Muscle of leg (tissue), 11 donors: ENCODE data around the gene CERS6. TPM values are rescaled to one million over a fixed set of nuclear protein-coding genes. Genes with fewer than 3 reads are reported as not detected.
A peak's percentile ranks its signal among the peaks of the same experiment; 100 is the strongest.
"Not testable (repeated sequence)": the region's sequence is repeated elsewhere in the genome, so short reads cannot be mapped to it uniquely, and the experiment has no call there.

Source experiments
- DNase-seq: peaks from one replicate; pipeline ENCODE4 v3.0.0; 2013
- H3K27ac ChIP-seq: one replicate; pipeline ENCODE4 v1.5.1; 2013; ENCODE audit warnings: mild to moderate bottlenecking, low read length, control low read depth
- H3K27me3 ChIP-seq: one replicate; pipeline ENCODE4 v1.6.1; 2013; ENCODE audit warnings: low read length; ENCODE audit not compliant: control insufficient read depth, insufficient read depth
- H3K36me3 ChIP-seq: one replicate; pipeline ENCODE4 v1.6.1; 2013; ENCODE audit warnings: low read length; ENCODE audit not compliant: control insufficient read depth, insufficient read depth
- H3K4me1 ChIP-seq: one replicate; pipeline ENCODE4 v1.6.1; 2013; ENCODE audit warnings: low read length; ENCODE audit not compliant: control insufficient read depth, insufficient read depth
- H3K4me3 ChIP-seq: one replicate; pipeline ENCODE4 v1.5.1; 2013; ENCODE audit warnings: low read length, control low read depth
- H3K9me3 ChIP-seq: replicated peaks from 2 replicates; pipeline ENCODE4 v1.6.1; 2013; ENCODE audit warnings: low read depth, low read length; ENCODE audit not compliant: control insufficient read depth
- WGBS: methylation state at CpG from one replicate; pipeline ENCODE4 v1.1.5; 2013; ENCODE audit warnings: missing lambda C conversion rate; ENCODE audit not compliant: insufficient coverage; 5-methylcytosine and 5-hydroxymethylcytosine counted together
- polyA plus RNA-seq, 8 donors: library from polyadenylated mRNA; unstranded; fragments of 120-200 nt; gene quantifications; one replicate each; pipeline versions ENCODE4 v1.2.1 to v1.2.3, GENCODE V29; 2013; ENCODE audit warnings: inconsistent platforms in 1 of 8, low replicate concordance in 1 of 8; ENCODE audit not compliant: insufficient read length in 8 of 8, insufficient read depth in 1 of 8
- total RNA-seq: library from RNA; stranded (reverse); fragments of 120-200 nt; gene quantifications from one replicate; pipeline ENCODE4 v1.2.4, GENCODE V29; 2013

CERS6 gene
- total and polyA plus RNA-seq, 9 donors, result 21.2 to 54.4 (median 39.0) TPM

DNA sequence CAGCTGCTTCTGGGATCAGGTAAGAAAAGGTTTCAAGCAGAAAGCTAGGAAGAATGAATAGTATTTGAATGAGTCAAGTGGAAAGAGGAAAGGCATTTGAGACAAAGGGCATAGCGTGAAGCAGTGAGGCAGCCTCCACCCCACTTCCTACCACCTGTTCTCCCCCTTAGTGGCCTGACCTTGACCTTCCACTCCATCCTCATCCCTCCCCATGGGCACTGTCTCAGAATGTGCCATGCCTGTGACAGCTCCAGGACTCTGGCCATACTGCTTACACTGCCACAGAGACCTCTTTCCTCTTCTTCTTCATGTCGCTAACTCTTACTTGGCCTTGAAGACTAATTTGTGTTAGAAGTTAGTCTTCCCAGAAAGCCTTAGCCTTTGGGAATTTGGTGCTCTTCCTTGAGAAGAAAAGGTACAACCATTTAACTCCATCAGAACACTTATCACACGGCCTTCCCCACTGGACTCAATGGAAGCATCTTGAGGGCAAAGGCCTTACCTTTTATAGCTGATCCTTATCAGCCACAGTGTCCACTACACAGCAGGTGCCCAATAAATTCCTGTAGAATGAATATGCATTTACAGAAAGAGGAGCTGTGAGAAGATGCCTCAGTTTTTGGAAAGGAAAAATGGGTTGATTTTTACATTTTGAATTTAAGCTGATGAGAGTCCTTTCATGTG is 331.2 kb downstream of the CERS6 start:
- Histone ChIP-seq H3K27ac (no peak overlapping the region), H3K4me1 (no peaks in the 10 kb centered on the region), H3K9me3 (no peaks in the 10 kb centered on the region), H3K36me3 (no peaks in the 10 kb centered on the region), H3K27me3 (no peaks in the 10 kb centered on the region), H3K4me3 (no peak overlapping the region)
- 100% methylated on average over 1 of the region's 3 CpGs for WGBS
- DNase-seq, result no peak

DNA sequence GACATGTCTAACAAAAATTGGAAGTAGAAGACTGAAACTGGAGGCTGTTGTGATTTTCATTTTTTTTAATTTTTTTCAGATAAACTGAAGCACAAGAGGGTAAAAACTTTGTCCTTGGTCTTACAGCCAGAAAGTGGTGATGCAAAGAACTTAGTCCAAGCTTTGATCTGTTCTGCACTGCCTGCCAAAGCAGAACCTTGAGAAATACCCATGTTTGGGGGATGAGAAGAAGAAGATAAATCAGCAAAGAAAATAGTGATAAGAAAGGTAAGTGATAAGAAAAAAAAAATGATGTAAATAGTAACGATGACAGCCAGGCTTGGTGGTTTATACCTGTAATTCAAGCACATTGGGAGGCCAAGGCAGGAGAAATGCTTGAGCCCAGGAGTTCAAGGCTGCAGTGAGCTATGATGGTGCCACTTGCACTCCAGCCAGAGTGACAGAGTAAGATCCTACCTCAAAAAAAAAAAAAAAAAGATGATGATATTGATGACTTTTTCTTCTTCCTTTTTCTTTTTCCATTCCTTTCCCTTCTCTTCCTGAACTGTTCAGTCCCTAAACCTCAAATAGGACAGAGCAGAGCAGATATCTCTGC is 331.8 kb downstream of the CERS6 start:
- H3K27ac ChIP-seq, result no peak overlapping the region
- WGBS, result 89% methylated on average over 1 of the region's 1 CpG
- H3K27me3 ChIP-seq, result no peaks in the 10 kb centered on the region

DNA sequence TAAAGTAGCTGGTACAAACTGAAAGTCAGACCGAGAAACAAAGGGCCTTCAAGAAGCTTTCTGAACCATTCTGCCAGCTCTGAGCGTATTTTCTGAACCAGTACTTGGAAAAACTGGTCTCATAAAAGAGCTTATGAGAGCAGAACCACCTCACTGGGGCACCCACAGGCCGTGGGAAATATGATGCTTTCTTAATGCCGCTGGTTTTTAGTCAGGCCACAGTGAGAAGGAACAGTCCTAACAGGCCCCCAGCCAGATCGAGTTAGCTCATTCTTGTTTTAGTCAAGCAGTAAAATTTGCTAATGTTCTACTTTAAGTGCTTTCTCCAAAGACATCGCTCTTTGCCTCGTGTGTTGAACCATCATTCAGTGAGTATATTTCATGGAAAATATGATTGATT is 333.7 kb downstream of the CERS6 start:
- H3K36me3 ChIP-seq, result no peaks in the 10 kb centered on the region
- DNase-seq, result no peak
- H3K4me1 ChIP-seq, result no peaks in the 10 kb centered on the region
- H3K27ac ChIP-seq, result no peak overlapping the region
- no peaks in the 10 kb centered on the region for H3K9me3 ChIP-seq
- WGBS, result 72% methylated on average over 4 of the region's 7 CpGs
- no peaks in the 10 kb centered on the region for H3K27me3 ChIP-seq
- H3K4me3 ChIP-seq, result no peak overlapping the region

More for the DNA sequence above, 331.8 kb downstream of the CERS6 start:
- Histone ChIP-seq H3K4me1 (no peaks in the 10 kb centered on the region), H3K4me3 (no peak overlapping the region), H3K36me3 (no peaks in the 10 kb centered on the region), H3K9me3 (no peaks in the 10 kb centered on the region)
- no peak for DNase-seq

DNA sequence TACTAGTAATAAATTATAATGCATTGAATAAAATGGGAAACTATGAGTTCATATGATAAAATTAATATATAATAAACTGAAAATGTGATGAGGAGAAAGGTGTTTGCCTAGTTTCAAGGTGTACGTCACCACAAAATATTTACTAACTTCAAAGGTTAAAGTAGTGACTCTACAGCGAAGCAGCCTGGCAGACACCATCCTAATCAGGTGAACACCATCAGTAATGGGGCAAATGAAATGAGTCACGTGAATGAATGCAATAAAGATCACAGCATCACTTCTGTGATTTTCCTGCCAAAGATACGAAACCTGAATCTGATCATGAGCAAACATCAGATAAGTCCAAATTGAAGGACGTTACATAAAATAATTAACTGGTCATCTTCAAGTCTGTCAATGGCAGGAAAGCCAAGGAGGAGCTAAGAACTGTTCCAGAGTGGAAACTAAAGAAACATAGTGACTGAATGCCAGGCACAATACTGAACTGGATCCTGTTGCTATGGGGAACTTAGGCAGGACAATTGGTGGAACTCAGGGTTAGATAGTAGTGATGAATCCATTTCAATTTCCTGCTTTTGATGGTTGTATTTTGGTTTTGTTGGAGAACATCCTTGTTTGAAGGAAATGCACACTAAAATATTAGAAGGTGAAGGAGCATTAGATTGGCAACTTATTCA is 334.3 kb downstream of the CERS6 start:
- Histone ChIP-seq H3K36me3 (no peaks in the 10 kb centered on the region), H3K4me3 (no peak overlapping the region), H3K27ac (no peak overlapping the region), H3K9me3 (no peaks in the 10 kb centered on the region), H3K27me3 (no peaks in the 10 kb centered on the region), H3K4me1 (no peaks in the 10 kb centered on the region)
- no peak for DNase-seq
- 84% methylated on average over 4 of the region's 5 CpGs for WGBS

DNA sequence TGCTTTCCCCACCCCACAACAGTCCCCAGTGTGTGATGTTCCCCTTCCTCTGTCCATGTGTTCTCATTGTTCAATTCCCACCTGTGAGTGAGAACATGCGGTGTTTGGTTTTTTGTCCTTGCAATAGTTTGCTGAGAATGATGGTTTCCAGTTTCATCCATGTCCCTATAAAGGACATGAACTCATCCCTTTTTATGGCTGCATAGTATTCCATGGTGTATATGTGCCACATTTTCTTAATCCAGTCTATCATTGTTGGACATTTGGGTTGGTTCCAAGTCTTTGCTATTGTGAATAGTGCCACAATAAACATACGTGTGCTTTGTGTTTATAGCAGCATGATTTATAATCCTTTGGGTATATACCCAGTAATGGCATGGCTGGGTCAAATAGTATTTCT is 335.1 kb downstream of the CERS6 start:
- not testable (repeated sequence) for H3K27me3 ChIP-seq, DNase-seq, H3K27ac ChIP-seq, H3K9me3 ChIP-seq, H3K4me3 ChIP-seq, H3K36me3 ChIP-seq, H3K4me1 ChIP-seq
- no CpG with 5 or more reads among the region's 2 CpGs for WGBS

DNA sequence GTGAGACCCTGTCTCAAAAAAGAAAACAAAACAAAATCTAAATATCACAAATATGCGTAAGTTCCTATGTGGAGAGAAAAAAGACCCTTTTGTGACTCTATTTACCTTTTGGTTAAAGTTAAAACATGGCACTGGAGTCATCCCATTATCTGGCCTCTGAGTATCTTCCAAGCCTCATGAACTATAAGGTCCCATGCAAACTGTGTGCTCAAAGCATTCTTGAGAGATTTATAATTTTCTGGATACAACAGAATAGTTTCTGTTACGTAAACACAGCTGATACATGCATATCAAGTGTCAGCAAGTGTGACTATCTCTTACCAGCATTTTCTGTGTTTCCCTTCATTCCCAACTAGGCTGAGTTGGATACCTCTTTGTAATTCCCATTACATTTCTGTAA is 337.5 kb downstream of the CERS6 start:
- Histone ChIP-seq H3K36me3 (no peaks in the 10 kb centered on the region), H3K27me3 (no peaks in the 10 kb centered on the region), H3K4me1 (peaks cover 6% of the 10 kb centered on the region), H3K27ac (no peak overlapping the region), H3K9me3 (no peaks in the 10 kb centered on the region), H3K4me3 (no peak overlapping the region)
- DNase-seq, result no peak
- no CpG with 5 or more reads among the region's 2 CpGs for WGBS

DNA sequence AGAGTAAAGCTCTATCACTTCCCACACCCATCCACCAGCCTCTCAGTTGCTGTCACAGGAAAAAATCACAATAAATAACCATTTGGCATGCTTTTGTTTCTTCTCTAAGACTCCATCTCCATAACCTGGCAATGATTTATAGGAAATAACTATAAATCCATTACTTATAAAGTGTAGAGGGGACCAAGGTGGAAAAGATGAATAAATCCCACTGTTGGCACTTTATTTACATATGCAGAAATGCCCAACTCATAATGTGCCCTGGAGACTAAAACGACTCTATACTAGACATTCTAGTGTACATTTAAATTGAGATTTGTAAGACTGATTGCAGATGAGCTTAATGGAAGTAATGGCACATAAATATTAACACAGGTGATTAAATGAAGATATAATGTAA is 338.9 kb downstream of the CERS6 start:
- H3K4me1 ChIP-seq, result peaks cover 7% of the 10 kb centered on the region
- WGBS, result no CpG with 5 or more reads among the region's 1 CpG
- H3K9me3 ChIP-seq, result no peaks in the 10 kb centered on the region

DNA sequence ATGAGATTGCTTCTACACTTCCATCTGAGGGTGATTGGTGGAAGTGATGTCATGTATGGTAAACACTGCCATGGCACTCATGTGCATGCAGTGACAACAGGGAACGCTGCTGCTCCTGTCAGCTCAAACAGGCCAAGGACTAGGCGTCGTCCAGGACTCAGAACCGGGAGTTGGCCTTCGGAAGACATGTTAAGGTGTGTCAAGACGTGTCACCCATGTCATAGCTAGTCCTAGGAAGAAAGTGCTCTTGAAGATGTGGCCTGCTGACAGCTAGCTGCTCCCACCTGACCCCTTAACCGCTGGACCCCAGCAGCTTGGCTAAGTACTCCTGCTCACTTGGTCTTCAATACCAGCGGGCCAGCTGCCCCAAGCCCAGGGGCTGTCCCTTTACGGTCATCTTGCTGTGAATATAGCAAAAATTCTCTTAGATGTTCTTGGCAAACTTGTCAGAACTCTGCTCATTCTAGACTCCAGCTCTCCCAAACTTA is 340.1 kb downstream of the CERS6 start:
- Histone ChIP-seq H3K4me3 (no peak overlapping the region), H3K9me3 (no peaks in the 10 kb centered on the region), H3K27ac (peak overlapping the region; percentile 72), H3K36me3 (no peaks in the 10 kb centered on the region), H3K27me3 (no peaks in the 10 kb centered on the region), H3K4me1 (peaks cover 7% of the 10 kb centered on the region)
- DNase-seq, result no peak
- 61% methylated on average over 9 of the region's 9 CpGs for WGBS

More for the DNA sequence above, 338.9 kb downstream of the CERS6 start:
- DNase-seq, result no peak
- H3K27me3 ChIP-seq, result no peaks in the 10 kb centered on the region
- no peak overlapping the region for H3K27ac ChIP-seq
- H3K36me3 ChIP-seq, result no peaks in the 10 kb centered on the region
- H3K4me3 ChIP-seq, result no peak overlapping the region

DNA sequence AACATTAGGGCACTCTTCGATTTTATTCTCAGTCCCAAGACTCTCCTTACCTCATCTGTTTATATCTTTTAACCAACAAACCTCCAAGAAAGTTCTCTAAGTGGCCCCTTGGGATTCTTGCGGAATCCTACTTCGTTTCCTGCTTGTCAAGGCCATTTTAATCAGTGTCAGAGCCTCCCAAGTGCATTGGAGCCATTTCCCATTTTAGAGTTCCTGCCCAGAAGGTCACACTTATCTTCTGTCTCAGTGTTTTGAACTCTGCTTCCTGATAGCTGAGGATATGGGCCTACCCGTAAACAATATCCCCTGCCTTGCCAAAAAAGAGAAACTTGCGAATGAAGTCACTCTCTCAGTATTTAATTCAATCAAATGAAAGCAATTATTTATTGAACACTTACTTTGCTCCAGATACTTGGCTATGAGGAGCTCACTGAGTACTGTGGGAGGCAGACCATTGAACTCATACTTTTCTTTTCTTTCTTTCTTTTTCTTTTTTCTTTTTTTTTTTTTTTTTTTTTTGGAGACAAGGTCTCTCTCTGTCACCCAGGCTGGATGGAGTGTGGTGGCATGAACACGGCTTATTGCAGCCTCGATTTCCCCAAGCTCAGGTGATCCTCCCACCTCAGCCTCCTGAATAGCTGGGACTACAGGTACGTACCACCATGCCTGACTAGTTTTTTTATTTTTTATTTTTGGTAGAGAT is 340.7 kb downstream of the CERS6 start:
- peak overlapping the region; percentile 72 for H3K27ac ChIP-seq
- H3K4me1 ChIP-seq, result peaks cover 7% of the 10 kb centered on the region
- H3K27me3 ChIP-seq, result no peaks in the 10 kb centered on the region
- WGBS, result 38% methylated on average over 3 of the region's 8 CpGs
- no peaks in the 10 kb centered on the region for H3K36me3 ChIP-seq
- DNase-seq, result peak; percentile 68
- H3K9me3 ChIP-seq, result no peaks in the 10 kb centered on the region
- H3K4me3 ChIP-seq, result no peak overlapping the region

DNA sequence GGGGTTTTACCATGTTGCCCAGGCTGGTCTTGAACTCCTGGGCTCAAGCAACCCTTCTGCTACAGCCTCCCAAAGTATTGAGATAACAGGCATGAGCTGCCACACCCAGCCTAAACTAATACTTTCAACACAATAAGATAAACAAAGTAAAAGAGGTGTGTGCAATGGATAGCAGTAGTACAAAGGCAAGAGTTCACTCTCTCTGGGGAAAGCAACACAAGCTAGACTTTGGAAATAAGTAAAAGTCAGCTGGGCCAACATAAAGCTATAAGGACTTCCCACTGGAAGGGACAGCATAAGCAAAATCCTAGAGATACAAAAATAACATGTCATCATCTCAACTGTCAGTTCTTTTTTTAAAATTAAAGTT is 341.2 kb downstream of the CERS6 start:
- no peaks in the 10 kb centered on the region for H3K9me3 ChIP-seq

More for the DNA sequence above, 341.2 kb downstream of the CERS6 start:
- Histone ChIP-seq H3K36me3 (no peaks in the 10 kb centered on the region), H3K27ac (no peak overlapping the region), H3K27me3 (no peaks in the 10 kb centered on the region), H3K4me3 (no peak overlapping the region), H3K4me1 (peaks cover 7% of the 10 kb centered on the region)
- no peak for DNase-seq
